ENCODE data around the gene C1orf232. TPM values are rescaled to one million over a fixed set of nuclear protein-coding genes. Genes with fewer than 3 reads are reported as not detected.

The C1orf232 gene
- polyA plus RNA-seq, 10 donors: not detected

DNA sequence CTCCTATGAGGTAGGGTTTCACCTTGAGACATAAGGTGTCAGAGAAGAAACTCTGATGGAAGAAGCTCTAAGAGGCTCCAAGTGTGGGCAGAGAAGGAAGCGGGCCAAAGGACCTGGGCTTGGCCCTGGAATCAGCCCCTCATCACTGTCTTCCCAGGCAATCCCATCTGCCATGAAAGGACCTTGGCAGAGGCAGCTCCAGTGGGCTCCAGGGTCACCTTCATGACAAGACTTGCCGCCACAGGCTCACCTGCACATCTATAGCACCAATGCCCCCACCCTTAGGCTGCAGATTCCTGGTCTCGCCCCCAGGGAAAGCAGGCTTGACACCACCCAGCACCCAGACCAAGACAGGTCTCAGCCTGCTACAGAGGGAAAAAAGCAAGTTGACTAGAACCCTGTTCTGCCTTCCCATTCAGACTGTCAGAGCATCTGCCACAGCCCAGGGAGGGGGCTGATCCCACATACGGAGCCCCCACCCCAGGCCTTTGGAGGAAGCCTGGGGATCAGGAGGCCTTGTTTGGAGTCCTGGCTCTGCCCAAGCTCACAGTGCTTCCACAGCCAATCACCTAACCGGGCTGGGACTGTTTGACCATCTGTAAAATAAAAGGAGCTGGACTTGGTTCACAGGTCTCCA is 10.4 kb downstream of the C1orf232 start:
- DNase-seq: no peak

DNA sequence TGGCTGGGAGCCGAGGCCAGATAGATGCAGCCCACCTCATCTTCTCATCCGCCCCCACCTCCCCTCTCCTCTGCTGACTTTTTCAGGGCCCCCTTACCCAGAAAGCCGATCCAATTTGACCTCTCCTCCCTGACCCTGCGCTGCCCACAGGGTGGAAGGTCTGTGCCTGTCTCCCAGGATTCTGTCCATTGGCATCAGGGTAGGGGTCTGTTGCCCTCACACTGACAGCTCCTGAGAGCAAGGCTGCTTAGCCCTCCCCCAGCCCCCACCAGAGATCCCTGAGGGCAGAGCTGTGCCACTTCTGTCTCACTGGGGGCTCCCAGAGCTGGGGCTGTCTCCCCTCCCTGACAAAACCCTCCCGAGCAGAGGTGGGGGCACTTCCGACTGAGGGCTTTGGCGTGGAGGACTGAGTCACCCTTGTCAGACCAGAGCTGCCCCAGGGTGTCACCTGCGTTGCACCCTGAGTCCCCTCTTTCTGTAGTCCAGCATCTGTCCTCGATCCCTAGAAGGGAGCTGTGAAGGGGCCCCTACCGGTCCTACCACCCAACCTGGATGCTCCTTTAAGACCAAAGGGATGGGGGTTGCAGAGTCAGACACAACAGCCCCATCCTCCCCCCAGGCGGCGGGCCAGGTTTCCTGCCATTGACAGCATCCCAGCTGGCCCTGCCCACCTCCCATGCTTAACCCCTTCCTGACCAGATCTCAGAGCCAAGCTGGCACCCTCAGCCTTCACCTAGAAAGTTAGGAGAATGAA is 12.3 kb downstream of the C1orf232 start:
- DNase-seq: no peak

- no peak for DNase-seq
Observed at GRCh38 chr1:26155370-26156284, 13.1 kb downstream of the C1orf232 start.

DNA sequence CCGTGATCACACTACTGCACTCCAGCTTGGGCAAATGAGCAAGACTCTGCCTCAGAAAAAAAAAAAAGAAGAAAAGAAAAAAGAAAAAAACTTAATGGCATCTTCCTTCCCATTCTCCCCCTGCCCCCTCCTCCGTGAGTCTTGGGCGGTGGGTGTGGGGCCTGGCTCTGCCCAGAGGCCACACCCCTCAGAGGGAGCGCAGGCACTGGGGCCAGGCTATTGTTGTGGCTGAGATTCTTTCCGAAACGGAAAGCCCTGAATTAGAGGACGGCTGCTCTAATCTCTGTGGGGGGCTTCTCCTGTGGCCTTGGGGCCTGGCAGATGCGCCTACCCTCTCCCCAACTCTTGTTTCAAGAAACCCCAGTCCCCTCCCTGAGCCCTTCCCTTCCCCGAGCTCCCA is 14.0 kb downstream of the C1orf232 start:
- no peak for DNase-seq

GRCh38 chr1:26153966-26154532 is 14.7 kb downstream of the C1orf232 start:
- no peak for DNase-seq

- no peak for DNase-seq
Observed at GRCh38 chr1:26148887-26149286, 19.9 kb downstream of the C1orf232 start.

GRCh38 chr1:26145960-26146294 is 22.8 kb downstream of the C1orf232 start:
- DNase-seq: no peak

GRCh38 chr1:26145041-26145959 is 23.5 kb downstream of the C1orf232 start:
- DNase-seq: peak; percentile 69 to 86 (median 76)

DNA sequence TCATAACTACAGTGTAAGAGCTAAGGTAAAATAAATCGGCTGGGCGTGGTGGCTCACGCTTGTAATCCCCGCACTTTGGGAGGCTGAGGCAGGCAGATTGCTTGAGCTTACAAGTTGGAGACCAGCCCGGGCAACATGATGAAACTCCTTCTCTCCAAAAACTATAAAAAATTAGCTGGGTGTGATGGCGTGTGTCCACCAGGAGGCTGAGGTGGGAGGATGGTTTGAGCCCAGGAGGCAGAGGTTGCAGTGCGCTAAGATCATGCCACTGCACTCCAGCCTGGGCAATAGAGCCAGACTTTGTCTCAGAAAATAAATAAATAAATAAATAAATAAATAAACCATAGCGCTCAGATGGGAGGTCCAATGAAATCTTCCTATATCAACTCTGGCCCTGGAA is 26.6 kb downstream of the C1orf232 start:
- DNase-seq: no peak

- DNase-seq: no peak
Observed at GRCh38 chr1:26138974-26139558, 29.7 kb downstream of the C1orf232 start.

DNA sequence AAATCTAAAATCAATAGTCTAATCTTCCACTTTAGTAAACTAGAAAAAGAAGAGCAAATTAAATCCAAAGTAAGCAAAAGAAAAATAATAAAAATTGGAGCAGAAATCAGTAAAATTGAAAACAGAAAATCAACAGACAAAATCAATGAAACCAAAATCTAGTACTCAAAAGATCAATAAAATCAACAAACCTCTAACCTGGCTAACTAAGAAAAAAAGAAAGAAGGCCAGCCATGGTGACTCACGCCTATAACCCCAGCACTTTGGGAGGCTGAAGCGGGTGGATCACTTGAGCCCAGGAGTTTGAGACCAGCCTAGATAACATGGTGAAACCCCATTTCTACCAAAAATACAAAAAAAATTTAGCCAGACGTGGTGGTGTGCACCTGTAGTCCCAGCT is 34.3 kb downstream of the C1orf232 start:
- DNase-seq: no peak

DNA sequence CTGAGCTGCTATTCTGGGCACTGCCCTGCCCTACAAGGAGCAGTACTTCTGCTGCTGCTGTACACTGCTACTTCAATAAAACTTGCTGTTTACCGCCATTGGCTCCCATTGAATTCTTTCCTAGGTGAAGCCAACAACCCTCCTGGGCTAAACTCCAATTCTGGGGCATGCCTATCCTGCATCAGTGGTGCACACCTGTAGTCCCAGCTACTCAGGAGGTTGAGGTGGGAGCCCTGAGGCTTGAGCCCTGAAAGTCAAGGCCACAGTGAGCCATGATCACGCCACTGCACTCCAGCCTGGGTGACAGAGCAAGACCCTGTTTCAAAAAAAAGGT is 36.0 kb downstream of the C1orf232 start:
- DNase-seq: no peak

DNA sequence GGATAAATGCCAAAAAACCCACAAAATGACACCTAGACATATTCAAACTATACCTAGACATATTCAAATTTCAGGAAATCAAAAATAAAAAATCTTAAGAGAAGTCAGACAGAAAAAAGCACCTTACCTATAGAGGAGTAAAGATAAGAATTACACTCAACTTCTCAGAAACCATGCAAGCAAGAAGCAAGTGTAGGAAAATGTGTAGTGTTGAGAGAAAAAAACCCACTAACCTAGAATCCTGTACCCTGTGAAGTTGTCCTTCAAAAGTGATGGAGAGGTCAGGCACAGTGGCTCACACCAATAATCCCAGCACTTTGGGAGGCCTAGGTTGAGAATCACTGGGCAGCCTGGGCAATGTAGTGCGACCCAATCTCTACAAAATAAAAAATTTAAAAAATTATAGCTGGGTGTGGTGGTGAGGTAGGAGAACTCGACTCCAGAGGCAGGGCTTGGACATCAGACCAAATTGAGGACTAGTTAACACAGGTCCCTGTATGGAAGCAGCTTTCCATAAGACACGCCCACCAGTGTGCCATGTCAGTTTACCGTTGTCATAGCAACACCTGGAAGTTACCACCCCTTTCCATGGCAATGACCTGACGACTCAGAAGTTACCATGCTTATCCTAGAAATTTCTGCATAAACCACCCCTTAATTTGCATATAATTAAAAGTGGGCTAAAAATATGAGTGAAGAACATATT is 36.5 kb downstream of the C1orf232 start:
- no peak for DNase-seq

GRCh38 chr1:26130695-26131094 is 38.1 kb downstream of the C1orf232 start:
- DNase-seq: no peak

GRCh38 chr1:26129778-26130177 is 39.0 kb downstream of the C1orf232 start:
- DNase-seq: no peak

DNA sequence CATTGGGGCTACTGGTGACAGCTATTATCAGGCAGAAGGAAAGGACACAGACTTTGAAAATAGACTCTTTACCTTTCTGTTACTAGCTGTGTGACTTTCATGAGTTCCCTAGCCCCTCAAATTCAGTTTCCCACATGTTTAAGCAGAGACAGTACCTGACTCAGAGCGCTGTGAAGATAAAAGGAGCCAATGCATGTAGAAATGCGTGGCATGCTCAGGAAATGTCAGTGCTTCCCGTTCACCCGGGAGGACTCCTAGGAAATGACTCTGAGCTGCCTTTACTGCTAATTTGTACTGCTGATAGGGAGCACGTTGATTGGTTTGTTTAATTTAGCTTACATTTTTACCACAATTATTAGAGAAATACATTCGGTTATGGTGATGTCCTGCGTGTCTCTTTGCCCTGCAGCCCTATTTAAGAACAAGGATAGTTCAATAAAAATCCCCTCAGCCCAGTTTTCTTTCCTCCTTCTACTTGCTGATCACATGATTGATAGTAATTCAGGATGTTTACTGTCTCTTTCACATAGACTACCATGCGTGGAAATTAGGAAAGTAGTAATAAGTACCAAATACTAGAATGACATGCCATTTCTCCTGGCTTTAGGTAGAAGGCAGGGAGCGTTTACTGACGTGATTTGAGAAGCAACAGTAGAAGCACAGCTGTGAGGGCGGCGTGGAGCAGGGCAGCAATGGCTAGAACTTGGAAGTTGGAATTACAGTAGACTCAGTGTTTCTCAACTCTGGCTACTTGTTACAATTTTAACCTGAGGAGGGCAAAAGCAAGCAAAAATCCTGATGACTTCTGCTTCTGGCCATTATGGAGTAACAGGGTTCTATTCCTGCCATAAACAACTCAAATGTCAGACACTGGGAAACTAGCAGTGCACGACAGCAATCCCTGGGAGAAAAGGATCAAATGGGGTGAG is 41.3 kb downstream of the C1orf232 start:
- no peak for DNase-seq

DNA sequence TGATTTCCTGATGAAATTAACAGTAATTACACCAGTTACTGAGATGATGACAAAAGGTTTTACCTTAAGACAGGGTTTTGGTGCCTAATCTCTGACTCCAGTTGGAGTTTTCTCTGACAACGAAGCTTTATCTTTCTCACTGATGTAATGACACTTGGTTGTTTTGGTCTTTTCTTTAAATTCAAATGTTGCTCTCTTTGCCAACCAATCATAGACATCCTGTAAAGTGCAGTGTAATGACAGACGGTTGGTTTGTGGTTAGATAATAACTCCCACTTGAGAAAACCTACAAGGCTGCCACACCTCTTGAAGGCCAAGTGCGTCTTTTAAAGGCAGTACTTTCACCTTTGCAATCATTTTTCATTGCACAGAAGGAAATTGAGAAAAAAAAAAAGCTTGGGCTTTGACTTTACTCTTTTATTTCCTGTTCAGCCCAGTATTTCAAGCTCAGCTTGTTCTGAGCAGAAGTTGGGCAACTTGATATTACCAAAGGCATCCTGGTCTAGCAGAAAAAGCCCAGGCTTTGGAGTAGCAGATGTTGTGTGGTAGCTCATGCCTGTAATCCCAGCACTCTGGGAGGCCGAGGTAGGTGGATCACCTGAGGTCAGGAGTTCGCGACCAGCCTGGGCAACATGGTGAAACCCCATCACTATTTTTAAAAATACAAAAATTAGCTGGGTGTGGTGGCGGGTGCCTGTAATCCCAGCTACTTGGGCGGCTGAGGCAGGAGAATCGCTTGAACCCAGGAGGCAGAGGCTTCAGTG is 42.3 kb downstream of the C1orf232 start:
- DNase-seq: no peak

DNA sequence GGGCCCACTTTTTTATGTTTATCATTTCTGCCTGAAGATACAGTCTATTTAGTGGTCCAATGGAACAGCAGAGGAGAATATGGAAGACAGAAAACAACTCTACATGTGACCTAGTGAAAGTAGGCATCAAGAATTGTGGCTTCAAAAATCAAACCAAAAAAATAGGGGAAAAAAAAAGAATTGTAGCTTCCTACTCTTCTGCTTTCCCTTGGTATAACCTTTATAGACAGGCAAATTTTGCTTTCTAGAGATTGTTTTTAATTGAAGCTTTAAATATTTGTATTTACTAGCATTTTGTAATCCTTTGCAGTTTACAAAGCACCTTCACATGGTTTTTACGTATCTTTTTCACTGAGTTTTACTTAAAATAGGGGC is 42.8 kb downstream of the C1orf232 start:
- no peak for DNase-seq

Measured in muscle of back (tissue), 11 donors.